SU-DHL-6 (cell line): ENCODE results near the gene ORAI2.

Experiments used
- CTCF ChIP-seq: fragments of 200-600 bp; sonication (generic); IDR thresholded peaks from one replicate; pipeline ENCODE4 v1.5.1; 2017; ENCODE audit warnings: antibody characterized with exemption, mild to moderate bottlenecking, low read length, moderate library complexity; ENCODE audit not compliant: insufficient read depth, poor library complexity, severe bottlenecking
- EZH2phosphoT487 ChIP-seq: fragments of 200-600 bp; sonication (generic), shearing (Covaris generic); conservative IDR thresholded peaks from 2 replicates; pipeline ENCODE4 v1.6.1; 2018; ENCODE audit warnings: mild to moderate bottlenecking, antibody characterized with exemption, low read length, moderate library complexity, mixed read lengths

GRCh38 chr7:102449136-102449535, 15.8 kb downstream of the ORAI2 start:
- no peak for TF ChIP-seq CTCF
- no peak for TF ChIP-seq EZH2phosphoT487
